Suprapubic skin (tissue), 4 donors: ENCODE measurements around the gene MYOC. TPM values are rescaled to one million over a fixed set of nuclear protein-coding genes. Genes with fewer than 3 reads are reported as not detected.

Source experiments
- DNase-seq, 2 donors: peaks; one replicate each; pipeline ENCODE4 v3.0.0-alpha.2; 2019; ENCODE audit warnings: low spot score in 2 of 2
- H3K27ac ChIP-seq: fragments of 200-600 bp; sonication (generic); one replicate; pipeline ENCODE4 v1.5.1; 2019
- H3K27me3 ChIP-seq: fragments of 200-600 bp; sonication (generic); one replicate; pipeline ENCODE4 v1.5.1; 2019
- H3K36me3 ChIP-seq: fragments of 200-600 bp; sonication (generic); one replicate; pipeline ENCODE4 v1.5.1; 2019
- H3K4me1 ChIP-seq: fragments of 200-600 bp; sonication (generic); one replicate; pipeline ENCODE4 v1.5.1; 2019
- H3K4me3 ChIP-seq: fragments of 200-600 bp; sonication (generic); one replicate; pipeline ENCODE4 v1.5.1; 2019; ENCODE audit warnings: mild to moderate bottlenecking
- H3K9me3 ChIP-seq: fragments of 200-600 bp; sonication (generic); one replicate; pipeline ENCODE4 v1.5.1; 2019
- CTCF ChIP-seq, 2 donors: fragments of 200-600 bp in 1 of 2; fragments of 450-650 bp in 1 of 2; sonication (generic) in 1 of 2; IDR thresholded peaks; one replicate each; pipeline ENCODE4 v1.5.1; 2016 to 2019; ENCODE audit warnings: antibody characterized with exemption in 2 of 2, mild to moderate bottlenecking in 1 of 2, moderate library complexity in 1 of 2
- EP300 ChIP-seq: sonication (generic); formaldehyde crosslinking; IDR thresholded peaks from one replicate; pipeline ENCODE4 v1.6.1; 2017; ENCODE audit warnings: antibody characterized with exemption
- POLR2A ChIP-seq, 2 donors: fragments of 450-650 bp; IDR thresholded peaks; one replicate each; pipeline ENCODE4 v1.6.1; 2017; ENCODE audit warnings: antibody characterized with exemption in 2 of 2, mild to moderate bottlenecking in 2 of 2, moderate library complexity in 2 of 2
- POLR2AphosphoS5 ChIP-seq, 3 donors: sonication (generic); formaldehyde crosslinking; IDR thresholded peaks; one replicate each; pipeline ENCODE4 v1.6.1; 2017; ENCODE audit warnings: antibody characterized with exemption in 3 of 3
- WGBS: methylation state at CpG from one replicate; pipeline ENCODE4 v1.1.5; 2018; 5-methylcytosine and 5-hydroxymethylcytosine counted together
- total RNA-seq, 4 donors: library from RNA; depleted of rRNA; stranded (reverse); fragments of >200 nt; gene quantifications; one replicate each; pipeline ENCODE4 v1.1.0, GENCODE V29; 2016

The MYOC gene
- total RNA-seq, 4 donors from 2014 or later: 0.34 to 3.1 (median 1.2) TPM

GRCh38 chr1:171643156-171643555 lies 9.3 kb downstream of the MYOC start:
- peaks cover 20% of the 10 kb centered on the region for H3K4me1 ChIP-seq
- TF ChIP-seq CTCF (IDR thresholded peaks at IDR 0.05) (no peak), EP300 (no peak), POLR2AphosphoS5 (IDR thresholded peaks at IDR 0.05) (no peak), POLR2A (IDR thresholded peaks at IDR 0.05) (no peak)
- no peak for DNase-seq

GRCh38 chr1:171642197-171642596 lies 10.3 kb downstream of the MYOC start:
- peaks cover 20% of the 10 kb centered on the region for H3K4me1 ChIP-seq
- H3K36me3 ChIP-seq: no peaks in the 10 kb centered on the region
- TF ChIP-seq EP300 (no peak), POLR2A (IDR thresholded peaks at IDR 0.05) (no peak), CTCF (IDR thresholded peaks at IDR 0.05) (no peak), POLR2AphosphoS5 (IDR thresholded peaks at IDR 0.05) (no peak)
- 88% methylated on average over 4 of the region's 4 CpGs for WGBS
- no peak for DNase-seq
- H3K9me3 ChIP-seq: no peaks in the 10 kb centered on the region
- no peak overlapping the region for H3K27ac ChIP-seq
- H3K27me3 ChIP-seq: no peaks in the 10 kb centered on the region
- H3K4me3 ChIP-seq: no peak overlapping the region

More at GRCh38 chr1:171643156-171643555, 9.3 kb downstream of the MYOC start:
- Histone ChIP-seq H3K27ac (no peak overlapping the region), H3K4me3 (no peak overlapping the region), H3K27me3 (no peaks in the 10 kb centered on the region), H3K36me3 (no peaks in the 10 kb centered on the region), H3K9me3 (no peaks in the 10 kb centered on the region)
- WGBS: 79% methylated on average over 8 of the region's 8 CpGs

GRCh38 chr1:171641076-171641864 lies 11.2 kb downstream of the MYOC start:
- no peaks in the 10 kb centered on the region for H3K36me3 ChIP-seq
- no peak for DNase-seq
- no peak overlapping the region for H3K4me3 ChIP-seq
- no peaks in the 10 kb centered on the region for H3K9me3 ChIP-seq
- H3K4me1 ChIP-seq: peaks cover 17% of the 10 kb centered on the region
- no peaks in the 10 kb centered on the region for H3K27me3 ChIP-seq
- no peak overlapping the region for H3K27ac ChIP-seq
- 72% methylated on average over 9 of the region's 10 CpGs for WGBS
- no peak for TF ChIP-seq POLR2AphosphoS5 (IDR thresholded peaks at IDR 0.05)
- TF ChIP-seq CTCF (IDR thresholded peaks at IDR 0.05): no peak
- no peak for TF ChIP-seq EP300
- no peak for TF ChIP-seq POLR2A (IDR thresholded peaks at IDR 0.05)

GRCh38 chr1:171640225-171640624 lies 12.3 kb downstream of the MYOC start:
- H3K9me3 ChIP-seq: no peaks in the 10 kb centered on the region
- no peak overlapping the region for H3K27ac ChIP-seq
- H3K27me3 ChIP-seq: no peaks in the 10 kb centered on the region
- TF ChIP-seq POLR2A (IDR thresholded peaks at IDR 0.05) (no peak), CTCF (IDR thresholded peaks at IDR 0.05) (no peak), POLR2AphosphoS5 (IDR thresholded peaks at IDR 0.05) (no peak), EP300 (no peak)
- H3K4me1 ChIP-seq: peaks cover 8% of the 10 kb centered on the region
- H3K36me3 ChIP-seq: no peaks in the 10 kb centered on the region
- WGBS: 96% methylated on average over 1 of the region's 1 CpG
- no peak for DNase-seq
- no peak overlapping the region for H3K4me3 ChIP-seq

GRCh38 chr1:171637928-171638576 lies 14.4 kb downstream of the MYOC start:
- 73% methylated on average over 4 of the region's 4 CpGs for WGBS
- no peak for TF ChIP-seq CTCF (IDR thresholded peaks at IDR 0.05)
- TF ChIP-seq POLR2AphosphoS5 (IDR thresholded peaks at IDR 0.05): no peak
- TF ChIP-seq POLR2A (IDR thresholded peaks at IDR 0.05): no peak
- no peak for TF ChIP-seq EP300
- Histone ChIP-seq H3K27me3 (no peaks in the 10 kb centered on the region), H3K27ac (no peak overlapping the region), H3K4me1 (no peaks in the 10 kb centered on the region), H3K9me3 (no peaks in the 10 kb centered on the region), H3K36me3 (no peaks in the 10 kb centered on the region), H3K4me3 (no peak overlapping the region)
- DNase-seq: no peak
